Liver (tissue), 9 donors: ENCODE results near the gene KDM4C. TPM values are rescaled to one million over a fixed set of nuclear protein-coding genes. Genes with fewer than 3 reads are reported as not detected.

ENCODE experiments used
- DNase-seq: peaks from one replicate; pipeline ENCODE4 v3.0.0-alpha.2; 2017; ENCODE audit warnings: low spot score
- H3K27ac ChIP-seq, 2 donors: one replicate each; pipeline ENCODE4 v1.7.0; 2013; ENCODE audit warnings: inconsistent platforms in 2 of 2, low read length in 2 of 2, control low read depth in 1 of 2, low read depth in 1 of 2, mild to moderate bottlenecking in 1 of 2
- H3K27me3 ChIP-seq, 4 donors: one replicate each; pipeline versions ENCODE4 v1.6.1 to v1.7.0; 2013; ENCODE audit warnings: low read length in 3 of 4, inconsistent platforms in 1 of 4, mild to moderate bottlenecking in 1 of 4, moderate library complexity in 1 of 4; ENCODE audit not compliant: control insufficient read depth in 4 of 4, insufficient read depth in 4 of 4
- H3K36me3 ChIP-seq, 4 donors: one replicate each; pipeline versions ENCODE4 v1.6.1 to v1.7.0; 2013; ENCODE audit warnings: low read length in 3 of 4, mild to moderate bottlenecking in 3 of 4, low read depth in 1 of 4, moderate library complexity in 1 of 4; ENCODE audit not compliant: control insufficient read depth in 4 of 4, insufficient read depth in 3 of 4
- H3K4me1 ChIP-seq, 4 donors: one replicate each; pipeline versions ENCODE4 v1.6.1 to v1.7.0; 2013; ENCODE audit warnings: low read length in 3 of 4, mild to moderate bottlenecking in 3 of 4, moderate library complexity in 1 of 4; ENCODE audit not compliant: control insufficient read depth in 4 of 4, insufficient read depth in 4 of 4
- H3K4me3 ChIP-seq, 3 donors: one replicate each; pipeline versions ENCODE4 v1.6.1 to v1.7.0; 2013; ENCODE audit warnings: low read length in 3 of 3, control low read depth in 1 of 3, low read depth in 1 of 3, mild to moderate bottlenecking in 1 of 3
- H3K9ac ChIP-seq, 2 donors: one replicate each; pipeline ENCODE4 v1.7.0; 2013; ENCODE audit warnings: low read length in 2 of 2, mild to moderate bottlenecking in 2 of 2, moderate library complexity in 2 of 2, control low read depth in 1 of 2, low read depth in 1 of 2
- H3K9me3 ChIP-seq, 4 donors: one replicate each; pipeline versions ENCODE4 v1.6.1 to v1.7.0; 2013; ENCODE audit warnings: low read length in 3 of 4; ENCODE audit not compliant: control insufficient read depth in 4 of 4
- ATF3 ChIP-seq: IDR thresholded peaks from 2 replicates; pipeline ENCODE4 v1.6.1; 2016; ENCODE audit warnings: antibody characterized with exemption
- EGR1 ChIP-seq, 2 donors: IDR thresholded peaks; 2 replicates each; pipeline ENCODE4 v1.6.1; 2016 to 2018; ENCODE audit warnings: antibody characterized with exemption in 2 of 2, low read depth in 2 of 2
- FOXA1 ChIP-seq: IDR thresholded peaks from 2 replicates; pipeline ENCODE4 v1.6.1; 2016; ENCODE audit warnings: antibody characterized with exemption
- FOXA2 ChIP-seq: IDR thresholded peaks from 2 replicates; pipeline ENCODE4 v1.6.1; 2016; ENCODE audit warnings: antibody characterized with exemption
- GABPA ChIP-seq, 2 donors: IDR thresholded peaks in 1 of 2; conservative IDR thresholded peaks in 1 of 2; 2 replicates each; pipeline ENCODE4 v1.6.1; 2016; ENCODE audit warnings: antibody characterized with exemption in 2 of 2, mild to moderate bottlenecking in 1 of 2, moderate library complexity in 1 of 2
- RAD21 ChIP-seq, 2 donors: IDR thresholded peaks; 2 replicates each; pipeline ENCODE4 v1.6.1; 2016; ENCODE audit warnings: antibody characterized with exemption in 2 of 2, mild to moderate bottlenecking in 2 of 2
- SP1 ChIP-seq: IDR thresholded peaks from 2 replicates; pipeline ENCODE4 v1.6.1; 2018; ENCODE audit warnings: antibody characterized with exemption, mild to moderate bottlenecking
- TAF1 ChIP-seq: conservative IDR thresholded peaks from 2 replicates; pipeline ENCODE4 v1.6.1; 2016; ENCODE audit warnings: antibody characterized with exemption, mild to moderate bottlenecking
- ZBTB33 ChIP-seq: IDR thresholded peaks from 2 replicates; pipeline ENCODE4 v1.6.1; 2016; ENCODE audit warnings: antibody characterized with exemption
- WGBS: extraction: QIAGEN DNeasy Blood & Tissue Kit; methylation state at CpG from one replicate; pipeline ENCODE4 v1.1.7; 2013; 5-methylcytosine and 5-hydroxymethylcytosine counted together
- polyA plus RNA-seq, 2 donors: library from polyadenylated mRNA; stranded (reverse) in 1 of 2; unstranded in 1 of 2; fragments of 200-250 nt in 1 of 2; fragments of >200 nt in 1 of 2; fragmentation: Nextera tagmentation in 1 of 2; extraction: Ambion mirVana in 1 of 2; gene quantifications; one replicate each; pipeline versions ENCODE4 v1.2.1 to v1.2.3, GENCODE V29; 2013 to 2015
- total RNA-seq, 2 donors: library from RNA; depleted of rRNA; stranded (reverse); fragments of >200 nt; gene quantifications; one replicate each; pipeline ENCODE4 v1.2.3, GENCODE V29; 2014
- TF ChIP-seq, protein P1 (sequence below): fragments of 150-350 bp; IDR thresholded peaks from 2 replicates; pipeline ENCODE4 v1.5.1; 2017; ENCODE audit warnings: improper control_type of control experiment, low read depth, low read length; ENCODE audit not compliant: missing input control
- TF ChIP-seq, protein P2 (sequence below): IDR thresholded peaks from 2 replicates; pipeline ENCODE4 v1.6.1; 2016; ENCODE audit warnings: antibody characterized with exemption, mild to moderate bottlenecking
- donor health status: healthy.
- donor health status: healthy.
- donor health status: healthy.
- donor health status: healthy.
- donor health status: healthy.

Gene KDM4C
- total and polyA plus RNA-seq, 4 donors, result 4.3 to 40.2 (median 24.0) TPM

- H3K27ac ChIP-seq, result no peak overlapping the region
- no peak overlapping the region for H3K9ac ChIP-seq
- 93% methylated on average over 1 of the region's 1 CpG for WGBS
- no peak for DNase-seq
- H3K27me3 ChIP-seq, result no peaks in the 10 kb centered on the region
- H3K9me3 ChIP-seq, result no peaks in the 10 kb centered on the region
- TF ChIP-seq FOXA2, result no peak
- TF ChIP-seq ZBTB33, result no peak
- TF ChIP-seq TAF1, result no peak
- TF ChIP-seq EGR1 (IDR thresholded peaks at IDR 0.05; ENCODE audit: low read depth in 2 of 2), result no peak
- no peak for TF ChIP-seq RAD21 (IDR thresholded peaks at IDR 0.05)
- TF ChIP-seq, protein P1, sequence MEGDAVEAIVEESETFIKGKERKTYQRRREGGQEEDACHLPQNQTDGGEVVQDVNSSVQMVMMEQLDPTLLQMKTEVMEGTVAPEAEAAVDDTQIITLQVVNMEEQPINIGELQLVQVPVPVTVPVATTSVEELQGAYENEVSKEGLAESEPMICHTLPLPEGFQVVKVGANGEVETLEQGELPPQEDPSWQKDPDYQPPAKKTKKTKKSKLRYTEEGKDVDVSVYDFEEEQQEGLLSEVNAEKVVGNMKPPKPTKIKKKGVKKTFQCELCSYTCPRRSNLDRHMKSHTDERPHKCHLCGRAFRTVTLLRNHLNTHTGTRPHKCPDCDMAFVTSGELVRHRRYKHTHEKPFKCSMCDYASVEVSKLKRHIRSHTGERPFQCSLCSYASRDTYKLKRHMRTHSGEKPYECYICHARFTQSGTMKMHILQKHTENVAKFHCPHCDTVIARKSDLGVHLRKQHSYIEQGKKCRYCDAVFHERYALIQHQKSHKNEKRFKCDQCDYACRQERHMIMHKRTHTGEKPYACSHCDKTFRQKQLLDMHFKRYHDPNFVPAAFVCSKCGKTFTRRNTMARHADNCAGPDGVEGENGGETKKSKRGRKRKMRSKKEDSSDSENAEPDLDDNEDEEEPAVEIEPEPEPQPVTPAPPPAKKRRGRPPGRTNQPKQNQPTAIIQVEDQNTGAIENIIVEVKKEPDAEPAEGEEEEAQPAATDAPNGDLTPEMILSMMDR, result no peak
- TF ChIP-seq, protein P2, sequence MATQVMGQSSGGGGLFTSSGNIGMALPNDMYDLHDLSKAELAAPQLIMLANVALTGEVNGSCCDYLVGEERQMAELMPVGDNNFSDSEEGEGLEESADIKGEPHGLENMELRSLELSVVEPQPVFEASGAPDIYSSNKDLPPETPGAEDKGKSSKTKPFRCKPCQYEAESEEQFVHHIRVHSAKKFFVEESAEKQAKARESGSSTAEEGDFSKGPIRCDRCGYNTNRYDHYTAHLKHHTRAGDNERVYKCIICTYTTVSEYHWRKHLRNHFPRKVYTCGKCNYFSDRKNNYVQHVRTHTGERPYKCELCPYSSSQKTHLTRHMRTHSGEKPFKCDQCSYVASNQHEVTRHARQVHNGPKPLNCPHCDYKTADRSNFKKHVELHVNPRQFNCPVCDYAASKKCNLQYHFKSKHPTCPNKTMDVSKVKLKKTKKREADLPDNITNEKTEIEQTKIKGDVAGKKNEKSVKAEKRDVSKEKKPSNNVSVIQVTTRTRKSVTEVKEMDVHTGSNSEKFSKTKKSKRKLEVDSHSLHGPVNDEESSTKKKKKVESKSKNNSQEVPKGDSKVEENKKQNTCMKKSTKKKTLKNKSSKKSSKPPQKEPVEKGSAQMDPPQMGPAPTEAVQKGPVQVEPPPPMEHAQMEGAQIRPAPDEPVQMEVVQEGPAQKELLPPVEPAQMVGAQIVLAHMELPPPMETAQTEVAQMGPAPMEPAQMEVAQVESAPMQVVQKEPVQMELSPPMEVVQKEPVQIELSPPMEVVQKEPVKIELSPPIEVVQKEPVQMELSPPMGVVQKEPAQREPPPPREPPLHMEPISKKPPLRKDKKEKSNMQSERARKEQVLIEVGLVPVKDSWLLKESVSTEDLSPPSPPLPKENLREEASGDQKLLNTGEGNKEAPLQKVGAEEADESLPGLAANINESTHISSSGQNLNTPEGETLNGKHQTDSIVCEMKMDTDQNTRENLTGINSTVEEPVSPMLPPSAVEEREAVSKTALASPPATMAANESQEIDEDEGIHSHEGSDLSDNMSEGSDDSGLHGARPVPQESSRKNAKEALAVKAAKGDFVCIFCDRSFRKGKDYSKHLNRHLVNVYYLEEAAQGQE, result no peak
- peaks cover 2 to 21% (median 19%) of the 10 kb centered on the region in 4 donors for H3K36me3 ChIP-seq
- H3K4me1 ChIP-seq, result no peaks in the 10 kb centered on the region
- no peak overlapping the region for H3K4me3 ChIP-seq
Measured at GRCh38 chr9:7166074-7166473, 408.3 kb downstream of the KDM4C start.

- no peaks in the 10 kb centered on the region for H3K9me3 ChIP-seq
- no peak overlapping the region for H3K27ac ChIP-seq
- DNase-seq, result no peak
- WGBS, result 73% methylated on average over 3 of the region's 3 CpGs
- no peak for TF ChIP-seq FOXA1
- TF ChIP-seq GABPA (IDR thresholded peaks at IDR 0.05 in 1 of 2, conservative IDR thresholded peaks at IDR 0.05 in 1 of 2), result no peak
- no peak for TF ChIP-seq EGR1 (IDR thresholded peaks at IDR 0.05; ENCODE audit: low read depth in 2 of 2)
- no peak for TF ChIP-seq TAF1
- no peak for TF ChIP-seq SP1
- no peak for TF ChIP-seq ATF3
- TF ChIP-seq, protein P2, result no peak
- TF ChIP-seq FOXA2, result no peak
- no peaks in the 10 kb centered on the region for H3K27me3 ChIP-seq
- no peaks in the 10 kb centered on the region for H3K4me1 ChIP-seq
- peaks cover 2 to 27% (median 24%) of the 10 kb centered on the region in 4 donors for H3K36me3 ChIP-seq
- H3K4me3 ChIP-seq, result no peak overlapping the region
- no peak overlapping the region for H3K9ac ChIP-seq
Measured at GRCh38 chr9:7169717-7170389, 412.1 kb downstream of the KDM4C start.
